CD14-positive monocyte (primary cell): Measurements from ENCODE around the gene NSD1. TPM values are rescaled to one million over a fixed set of nuclear protein-coding genes. Genes with fewer than 3 reads are reported as not detected.

ENCODE experiments used
- DNase-seq, 3 donors: peaks; one replicate each; pipeline ENCODE4 v3.0.0-alpha.2; 2011 to 2022
- H2AFZ ChIP-seq: 2 replicates; pipeline ENCODE4 v1.6.0; 2012; ENCODE audit warnings: mild to moderate bottlenecking, low read depth, low read length, inconsistent platforms; ENCODE audit not compliant: insufficient read depth, poor library complexity, severe bottlenecking
- H3K27ac ChIP-seq, 2 donors: 1 replicate in 1 of 2; 2 replicates in 1 of 2; pipeline ENCODE4 v1.5.1; 2012 to 2013; ENCODE audit warnings: low read length in 2 of 2, control low read depth in 1 of 2, inconsistent platforms in 1 of 2, low read depth in 1 of 2, mild to moderate bottlenecking in 1 of 2
- H3K27me3 ChIP-seq, 2 donors: one replicate each; pipeline versions ENCODE4 v1.6.0 to v1.6.1; 2011 to 2013; ENCODE audit warnings: low read length in 2 of 2; ENCODE audit not compliant: control insufficient read depth in 2 of 2, insufficient read depth in 2 of 2
- H3K36me3 ChIP-seq, 2 donors: replicated peaks in 1 of 2; 1 replicate in 1 of 2; 2 replicates in 1 of 2; pipeline versions ENCODE4 v1.5.1 to v1.6.1; 2012 to 2013; ENCODE audit warnings: low read length in 2 of 2, control low read depth in 1 of 2, inconsistent platforms in 1 of 2, mild to moderate bottlenecking in 1 of 2; ENCODE audit not compliant: insufficient read depth in 2 of 2, control insufficient read depth in 1 of 2
- H3K4me1 ChIP-seq, 2 donors: 1 replicate in 1 of 2; 2 replicates in 1 of 2; pipeline versions ENCODE4 v1.5.1 to v1.6.1; 2012 to 2013; ENCODE audit warnings: low read length in 2 of 2, control low read depth in 1 of 2, inconsistent platforms in 1 of 2, mild to moderate bottlenecking in 1 of 2, moderate library complexity in 1 of 2; ENCODE audit not compliant: insufficient read depth in 2 of 2, control insufficient read depth in 1 of 2
- H3K4me2 ChIP-seq: replicated peaks from 2 replicates; pipeline ENCODE3; 2012; ENCODE audit warnings: low read length, moderate library complexity, mild to moderate bottlenecking; ENCODE audit not compliant: poor library complexity, severe bottlenecking; ENCODE audit errors: extremely low read depth
- H3K4me3 ChIP-seq, 3 experiments: fragments of 200-600 bp in 1 of 3; sonication (generic) in 1 of 3; replicated peaks in 1 of 3; 1 replicate in 2 of 3; 2 replicates in 1 of 3; pipeline ENCODE4 v1.5.1; 2011 to 2013; ENCODE audit warnings: low read length in 3 of 3, mild to moderate bottlenecking in 3 of 3, control low read depth in 2 of 3, low read depth in 2 of 3, inconsistent platforms in 1 of 3, moderate library complexity in 1 of 3
- H3K79me2 ChIP-seq: 2 replicates; pipeline ENCODE4 v1.6.0; 2012; ENCODE audit warnings: mild to moderate bottlenecking, control low read depth, inconsistent platforms, low read length, moderate library complexity; ENCODE audit not compliant: insufficient read depth
- H3K9ac ChIP-seq: 2 replicates; pipeline ENCODE4 v1.6.0; 2017; ENCODE audit warnings: low read length, mild to moderate bottlenecking; ENCODE audit not compliant: insufficient read depth, poor library complexity, severe bottlenecking
- H3K9me3 ChIP-seq, 2 donors: replicated peaks in 1 of 2; 1 replicate in 1 of 2; 2 replicates in 1 of 2; pipeline versions ENCODE4 v1.5.1 to v1.6.1; 2012 to 2013; ENCODE audit warnings: low read length in 2 of 2, control low read depth in 1 of 2; ENCODE audit not compliant: control insufficient read depth in 1 of 2, insufficient read depth in 1 of 2
- H4K20me1 ChIP-seq: 2 replicates; pipeline ENCODE4 v1.6.0; 2012; ENCODE audit warnings: mild to moderate bottlenecking, low read length, control low read depth, moderate library complexity; ENCODE audit not compliant: insufficient read depth
- H3K27ac Mint-ChIP-seq, 7 donors: one replicate each; pipeline ENCODE4 v1.8.0; 2020; ENCODE audit warnings: mild to moderate bottlenecking in 7 of 7, mixed read lengths in 7 of 7, moderate library complexity in 6 of 7, inconsistent platforms in 2 of 7
- H3K27me3 Mint-ChIP-seq, 3 donors: one replicate each; pipeline ENCODE4 v1.8.0; 2021 to 2022; ENCODE audit warnings: low read depth in 3 of 3, mild to moderate bottlenecking in 3 of 3, mixed read lengths in 3 of 3, moderate library complexity in 3 of 3, inconsistent platforms in 1 of 3
- H3K36me3 Mint-ChIP-seq, 2 donors: one replicate each; pipeline ENCODE4 v1.8.0; 2020; ENCODE audit warnings: mixed read lengths in 2 of 2, inconsistent platforms in 1 of 2, mild to moderate bottlenecking in 1 of 2
- H3K4me1 Mint-ChIP-seq: one replicate; pipeline ENCODE4 v1.8.0; 2020; ENCODE audit warnings: mild to moderate bottlenecking, mixed read lengths
- H3K4me3 Mint-ChIP-seq, 2 donors: one replicate each; pipeline ENCODE4 v1.8.0; 2020; ENCODE audit warnings: mild to moderate bottlenecking in 2 of 2, mixed read lengths in 2 of 2, moderate library complexity in 1 of 2
- H3K9me3 Mint-ChIP-seq, 7 donors: one replicate each; pipeline ENCODE4 v1.8.0; 2020 to 2022; ENCODE audit warnings: mixed read lengths in 7 of 7, mild to moderate bottlenecking in 6 of 7, moderate library complexity in 6 of 7, inconsistent platforms in 2 of 7
- CTCF ChIP-seq: fragments of 200-600 bp; IDR thresholded peaks from one replicate; pipeline ENCODE4 v1.8.0; 2022; ENCODE audit warnings: antibody characterized with exemption, mild to moderate bottlenecking
- WGBS: methylation state at CpG from one replicate; pipeline ENCODE4 v1.1.5; 2013; ENCODE audit warnings: missing lambda C conversion rate; ENCODE audit not compliant: insufficient coverage; 5-methylcytosine and 5-hydroxymethylcytosine counted together
- intact Hi-C, 2 donors: fragments of 100-400 bp; cut with micrococcal nuclease; formaldehyde crosslinking; loops; one replicate each; pipeline versions ENCODE4 v1.15.0 to v1.15.1; 2023
- polyA plus RNA-seq, 3 donors: library from polyadenylated mRNA; depleted of rRNA in 1 of 3; unstranded in 2 of 3; stranded (reverse) in 1 of 3; fragments of 300-500 nt in 2 of 3; fragments of >200 nt in 1 of 3; fragmentation: Illumina TruSeq in 2 of 3; gene quantifications; 1 replicate in 2 of 3; 2 replicates in 1 of 3; pipeline ENCODE4 v1.2.3, GENCODE V29; 2012 to 2021

The NSD1 gene
- polyA plus RNA-seq, 3 donors: 12.6 to 31.9 (median 19.0) TPM

- Histone ChIP-seq H3K4me2 (no peak overlapping the region), H3K9ac (no peak overlapping the region), H2AFZ (no peak overlapping the region), H3K36me3 (peaks cover 26 to 49% of the 10 kb centered on the region in 2 donors), H3K4me3 (peak overlapping the region in 1 of 3 experiments; percentile 99), H3K27me3 (no peaks in the 10 kb centered on the region), H3K79me2 (peaks cover 75% of the 10 kb centered on the region), H3K27ac (no peak overlapping the region), H4K20me1 (peaks cover 63% of the 10 kb centered on the region), H3K4me1 (peaks cover 42 to 52% of the 10 kb centered on the region in 2 donors), H3K9me3 (no peaks in the 10 kb centered on the region)
- intact Hi-C loops: loop anchor here in 1 of 2 donors (5.0 kb wide), 1 partner anchor 37 kb away; the partner anchor contains the start of gene MXD3
- Mint-ChIP-seq H3K4me3 (no peak overlapping the region), H3K27ac (no peak overlapping the region), H3K9me3 (no peaks in the 10 kb centered on the region), H3K4me1 (peaks cover 51% of the 10 kb centered on the region), H3K36me3 (peaks cover 29 to 46% of the 10 kb centered on the region in 2 donors), H3K27me3 (peaks cover 0 to 1% (median 0%) of the 10 kb centered on the region in 3 donors)
- WGBS: 71% methylated on average over 2 of the region's 3 CpGs
- TF ChIP-seq CTCF: no peak
- no peak for DNase-seq
Measured at GRCh38 chr5:177349362-177349647, 215.7 kb downstream of the NSD1 start.

GRCh38 chr5:177349762-177350161 is 216.2 kb downstream of the NSD1 start:
- intact Hi-C loops: loop anchor here (5.0 kb wide), 2 partner anchors 37 to 42 kb away; partner anchors contain the start of gene MXD3 (in 1 of the 2)
- WGBS: 100% methylated on average over 5 of the region's 5 CpGs
- H3K27ac ChIP-seq: no peak overlapping the region

More at GRCh38 chr5:177349762-177350161, 216.2 kb downstream of the NSD1 start:
- Mint-ChIP-seq H3K36me3 (peaks cover 27 to 44% of the 10 kb centered on the region in 2 donors), H3K27ac (peak overlapping the region in 2 of 7 donors; percentile 22 to 44), H3K4me1 (peaks cover 56% of the 10 kb centered on the region), H3K9me3 (no peaks in the 10 kb centered on the region), H3K27me3 (peaks cover 0 to 1% (median 0%) of the 10 kb centered on the region in 3 donors), H3K4me3 (peak overlapping the region in 1 of 2 donors; percentile 21)
- Histone ChIP-seq H3K4me1 (peaks cover 47 to 56% of the 10 kb centered on the region in 2 donors), H3K36me3 (peaks cover 26 to 45% of the 10 kb centered on the region in 2 donors), H3K4me3 (peak overlapping the region in 1 of 3 experiments; percentile 99), H3K9ac (no peak overlapping the region), H3K27me3 (no peaks in the 10 kb centered on the region), H3K9me3 (no peaks in the 10 kb centered on the region), H2AFZ (no peak overlapping the region), H4K20me1 (peaks cover 59% of the 10 kb centered on the region), H3K79me2 (peaks cover 71% of the 10 kb centered on the region), H3K4me2 (peak overlapping the region; percentile 95)
- no peak for DNase-seq
- TF ChIP-seq CTCF: no peak

Other genes starting within 250 kb of the NSD1 start
- 100 to 1,000 TPM; 174 to 988 (median 204) TPM for gene HK3, start 234.4 kb upstream of the NSD1 start, polyA plus RNA-seq
- gene UIMC1, start 127.0 kb upstream of the NSD1 start, polyA plus RNA-seq: 10 to 100 TPM; 14.8 to 35.6 (median 19.1) TPM
- gene ZNF346, start 111.1 kb upstream of the NSD1 start, polyA plus RNA-seq: 1 to 10 TPM; 6.0 to 9.6 (median 6.4) TPM
- under 1 TPM in 1 of 3 donors, not detected in 2; 0.39 TPM for gene FGFR4, start 46.9 kb upstream of the NSD1 start, polyA plus RNA-seq
- gene RAB24, start 169.9 kb downstream of the NSD1 start, polyA plus RNA-seq: 100 to 1,000 TPM in 1 of 3 donors, 10 to 100 TPM in 2; 74.3 to 465 (median 94.4) TPM
- gene PRELID1, start 170.0 kb downstream of the NSD1 start, polyA plus RNA-seq: 100 to 1,000 TPM; 264 to 510 (median 490) TPM
- 10 to 100 TPM; 21.5 to 61.9 (median 25.5) TPM for gene MXD3, start 178.1 kb downstream of the NSD1 start, polyA plus RNA-seq
- 100 to 1,000 TPM; 148 to 275 (median 259) TPM for gene LMAN2, start 217.9 kb downstream of the NSD1 start, polyA plus RNA-seq
- gene RGS14, start 224.2 kb downstream of the NSD1 start, polyA plus RNA-seq: 100 to 1,000 TPM in 1 of 3 donors, 10 to 100 TPM in 2; 35.4 to 186 (median 43.5) TPM